Measurements from ENCODE around the gene FAM3D. TPM values are rescaled to one million over a fixed set of nuclear protein-coding genes. Genes with fewer than 3 reads are reported as not detected.

FAM3D gene
- total and polyA plus RNA-seq, 10 of the 15 experiments (the other 5 are each of a cell fraction or from before 2014, with no cell fraction given), result 0.04 to 0.07 TPM; not detected in 8

- no peak for TF ChIP-seq SRF (IDR thresholded peaks at IDR 0.05; ENCODE audit: low read depth in 2 of 2, low read length in 2 of 2)
Measured at GRCh38 chr3:58693940-58694850, 27.6 kb upstream of the FAM3D start (continued).

DNA sequence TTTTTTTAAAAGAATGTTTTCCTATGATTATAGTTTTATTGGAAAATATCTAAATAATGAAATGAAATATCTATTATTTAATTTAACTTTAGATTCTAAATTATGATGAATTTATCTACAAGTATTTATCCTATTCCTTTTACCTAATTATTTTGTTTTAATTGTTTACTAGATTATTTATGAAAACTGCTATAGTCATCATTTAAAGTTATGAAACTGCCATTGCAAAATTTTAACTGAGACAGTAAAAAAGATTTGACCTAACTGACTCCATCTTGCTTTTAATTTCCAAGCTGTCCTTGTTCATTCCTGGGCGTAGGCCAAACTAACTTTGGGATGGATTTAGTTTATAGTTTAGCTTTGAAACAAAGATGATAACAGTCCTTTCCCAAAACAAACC lies 25.9 kb upstream of the FAM3D start:
- 0% methylated on average over 1 of the region's 1 CpG for WGBS (ENCODE audit: insufficient coverage, insufficient replicate concordance, low lambda C conversion rate, missing lambda C conversion rate)
- FAIRE-seq, result no peak
- TF ChIP-seq NR2C1 (IDR thresholded peaks at IDR 0.05) (no peak), E2F8 (IDR thresholded peaks at IDR 0.05; ENCODE audit: low read depth, partially characterized antibody) (no peak), SREBF1 (IDR thresholded peaks at IDR 0.05; ENCODE audit: low read length) (no peak), BHLHE40 (IDR thresholded peaks at IDR 0.05; ENCODE audit: borderline replicate concordance in 1 of 2, low read depth in 2 of 2, low read length in 1 of 2) (no peak), MTA3 (IDR thresholded peaks at IDR 0.05; ENCODE audit: borderline replicate concordance, low read length) (no peak), NFYA (IDR thresholded peaks at IDR 0.05; ENCODE audit: borderline replicate concordance, low read depth, low read length) (no peak), RELA (IDR thresholded peaks at IDR 0.05; ENCODE audit: borderline replicate concordance, partially characterized antibody) (no peak), HCFC1 (IDR thresholded peaks at IDR 0.05; ENCODE audit: low read length) (no peak), ZZZ3 (IDR thresholded peaks at IDR 0.05; ENCODE audit: control insufficient read depth, insufficient read length, low read depth) (no peak)
- TF ChIP-seq, protein P1, sequence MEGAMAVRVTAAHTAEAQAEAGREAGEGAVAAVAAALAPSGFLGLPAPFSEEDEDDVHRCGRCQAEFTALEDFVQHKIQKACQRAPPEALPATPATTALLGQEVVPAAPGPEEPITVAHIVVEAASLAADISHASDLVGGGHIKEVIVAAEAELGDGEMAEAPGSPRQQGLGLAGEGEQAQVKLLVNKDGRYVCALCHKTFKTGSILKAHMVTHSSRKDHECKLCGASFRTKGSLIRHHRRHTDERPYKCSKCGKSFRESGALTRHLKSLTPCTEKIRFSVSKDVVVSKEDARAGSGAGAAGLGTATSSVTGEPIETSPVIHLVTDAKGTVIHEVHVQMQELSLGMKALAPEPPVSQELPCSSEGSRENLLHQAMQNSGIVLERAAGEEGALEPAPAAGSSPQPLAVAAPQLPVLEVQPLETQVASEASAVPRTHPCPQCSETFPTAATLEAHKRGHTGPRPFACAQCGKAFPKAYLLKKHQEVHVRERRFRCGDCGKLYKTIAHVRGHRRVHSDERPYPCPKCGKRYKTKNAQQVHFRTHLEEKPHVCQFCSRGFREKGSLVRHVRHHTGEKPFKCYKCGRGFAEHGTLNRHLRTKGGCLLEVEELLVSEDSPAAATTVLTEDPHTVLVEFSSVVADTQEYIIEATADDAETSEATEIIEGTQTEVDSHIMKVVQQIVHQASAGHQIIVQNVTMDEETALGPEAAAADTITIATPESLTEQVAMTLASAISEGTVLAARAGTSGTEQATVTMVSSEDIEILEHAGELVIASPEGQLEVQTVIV (IDR thresholded peaks at IDR 0.05; ENCODE audit: borderline replicate concordance, partially characterized antibody), result no peak
- TF ChIP-seq, protein P2, sequence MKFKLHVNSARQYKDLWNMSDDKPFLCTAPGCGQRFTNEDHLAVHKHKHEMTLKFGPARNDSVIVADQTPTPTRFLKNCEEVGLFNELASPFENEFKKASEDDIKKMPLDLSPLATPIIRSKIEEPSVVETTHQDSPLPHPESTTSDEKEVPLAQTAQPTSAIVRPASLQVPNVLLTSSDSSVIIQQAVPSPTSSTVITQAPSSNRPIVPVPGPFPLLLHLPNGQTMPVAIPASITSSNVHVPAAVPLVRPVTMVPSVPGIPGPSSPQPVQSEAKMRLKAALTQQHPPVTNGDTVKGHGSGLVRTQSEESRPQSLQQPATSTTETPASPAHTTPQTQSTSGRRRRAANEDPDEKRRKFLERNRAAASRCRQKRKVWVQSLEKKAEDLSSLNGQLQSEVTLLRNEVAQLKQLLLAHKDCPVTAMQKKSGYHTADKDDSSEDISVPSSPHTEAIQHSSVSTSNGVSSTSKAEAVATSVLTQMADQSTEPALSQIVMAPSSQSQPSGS (IDR thresholded peaks at IDR 0.05; ENCODE audit: low read length), result no peak

More for the DNA sequence above, 25.9 kb upstream of the FAM3D start:
- in situ Hi-C loops (cut with MboI) (no loop called here), intact Hi-C loops (cut with micrococcal nuclease; ENCODE audit: unreplicated experiment) (loop anchor here (10.0 kb wide), 1 partner anchor 182 kb away; no protein-coding TSS in a partner anchor)
- no peak overlapping the region for H2AFZ ChIP-seq (ENCODE audit: control insufficient read depth, low read depth, low read length)
- DNase-seq (ENCODE audit: low read depth, low spot score) (no peak), ATAC-seq (no peak)
- no peaks in the 10 kb centered on the region for H4K20me1 ChIP-seq (ENCODE audit: control insufficient read depth, insufficient read depth)
- H3K9me3 ChIP-seq (replicated peaks; ENCODE audit: control insufficient read depth, insufficient read depth, low read length), result peaks cover 4% of the 10 kb centered on the region; the same call in 1 of the 3 replicates
- no peaks in the 10 kb centered on the region for H3K27me3 ChIP-seq (replicated peaks in 1 of 2; ENCODE audit: control insufficient read depth in 2 of 2, insufficient read depth in 2 of 2, low read length in 1 of 2)
- RAD21 ChIA-PET (ENCODE audit: unreplicated experiment), result no interaction called here
- POLR2A ChIA-PET, result no interaction called here
- no peaks in the 10 kb centered on the region for H3K79me2 ChIP-seq (ENCODE audit: control insufficient read depth, insufficient read depth, low read length)
- no peaks in the 10 kb centered on the region for H3K4me1 ChIP-seq (ENCODE audit: control insufficient read depth, insufficient read depth, low read length)
- H3K4me2 ChIP-seq (ENCODE audit: control insufficient read depth, insufficient read depth), result no peak overlapping the region
- no TSS peak for BruUV-seq (replicated peaks)
- no peak overlapping the region for H3K4me3 ChIP-seq
- H3K9ac ChIP-seq (ENCODE audit: control insufficient read depth, insufficient read depth, low read length), result no peak overlapping the region
- SMC1A ChIA-PET (ENCODE audit: uncharacterized antibody, unreplicated experiment), result interaction anchor here (0.9 to 1.6 kb wide), 2 partner anchors 17 to 110 kb away, joined by 3 to 4 read pairs; no protein-coding TSS in a partner anchor
- H3K36me3 ChIP-seq (ENCODE audit: control insufficient read depth in 2 of 2, insufficient read depth in 2 of 2, low read length in 1 of 2), result no peaks in the 10 kb centered on the region
- no peak overlapping the region for H3K27ac ChIP-seq (ENCODE audit: control insufficient read depth, insufficient read depth)
- CTCF ChIA-PET, result interaction anchor here (0.7 to 1.6 kb wide), 2 partner anchors 12 to 62 kb away, joined by 3 to 4 read pairs; no protein-coding TSS in a partner anchor
